Neuronal stem cell (in vitro differentiated cells): ENCODE results near the gene SEPTIN7.

Experiments used
- DNase-seq: peaks from one replicate; pipeline ENCODE4 v3.0.0-alpha.2; 2013; ENCODE audit warnings: low spot score
- H2AFZ ChIP-seq: one replicate; pipeline ENCODE4 v1.6.1; 2013; ENCODE audit warnings: mild to moderate bottlenecking, low read length, inconsistent platforms
- H2AK5ac ChIP-seq: 2 replicates; pipeline ENCODE4 v1.6.1; 2013; ENCODE audit warnings: low read depth, mild to moderate bottlenecking, inconsistent platforms, low read length, moderate library complexity, mixed read lengths
- H2BK120ac ChIP-seq: 2 replicates; pipeline ENCODE4 v1.6.1; 2013; ENCODE audit warnings: low read depth, mild to moderate bottlenecking, inconsistent platforms, low read length, moderate library complexity, mixed read lengths
- H2BK12ac ChIP-seq: one replicate; pipeline ENCODE4 v1.6.1; 2013; ENCODE audit warnings: low read length, inconsistent platforms
- H2BK15ac ChIP-seq: 2 replicates; pipeline ENCODE4 v1.6.1; 2013; ENCODE audit warnings: mild to moderate bottlenecking, low read length, inconsistent platforms, mixed read lengths
- H2BK5ac ChIP-seq: one replicate; pipeline ENCODE4 v1.6.1; 2013; ENCODE audit warnings: inconsistent platforms, mild to moderate bottlenecking, low read length, moderate library complexity
- H3K14ac ChIP-seq: one replicate; pipeline ENCODE4 v1.6.1; 2013; ENCODE audit warnings: low read length, inconsistent platforms
- H3K18ac ChIP-seq: 2 replicates; pipeline ENCODE4 v1.6.1; 2013; ENCODE audit warnings: low read length, inconsistent platforms
- H3K23ac ChIP-seq: 2 replicates; pipeline ENCODE4 v1.6.1; 2013; ENCODE audit warnings: low read depth, mild to moderate bottlenecking, mixed read lengths, low read length, inconsistent platforms; ENCODE audit not compliant: poor library complexity
- H3K27ac ChIP-seq: replicated peaks from 3 replicates; pipeline ENCODE4 v1.5.1; 2013; ENCODE audit warnings: low read length, inconsistent platforms
- H3K27me3 ChIP-seq, 3 experiments: 2 replicates each; pipeline ENCODE4 v1.6.1; 2013; ENCODE audit warnings: low read length in 3 of 3, mild to moderate bottlenecking in 2 of 3, inconsistent platforms in 1 of 3, low read depth in 1 of 3, mixed read lengths in 1 of 3, moderate library complexity in 1 of 3; ENCODE audit not compliant: control insufficient read depth in 3 of 3, insufficient read depth in 3 of 3
- H3K36me3 ChIP-seq, 2 donors: replicated peaks in 1 of 2; 2 replicates each; pipeline ENCODE4 v1.6.1; 2013; ENCODE audit warnings: low read length in 2 of 2; ENCODE audit not compliant: control insufficient read depth in 2 of 2, insufficient read depth in 2 of 2
- H3K4ac ChIP-seq: 2 replicates; pipeline ENCODE4 v1.6.1; 2013; ENCODE audit warnings: inconsistent platforms, mild to moderate bottlenecking, low read length, moderate library complexity
- H3K4me1 ChIP-seq, 2 donors: 1 replicate in 1 of 2; 2 replicates in 1 of 2; pipeline ENCODE4 v1.6.1; 2013; ENCODE audit warnings: low read length in 2 of 2, low read depth in 1 of 2; ENCODE audit not compliant: control insufficient read depth in 2 of 2, insufficient read depth in 1 of 2
- H3K4me2 ChIP-seq: one replicate; pipeline ENCODE4 v1.6.1; 2013; ENCODE audit warnings: mild to moderate bottlenecking, low read length, inconsistent platforms; ENCODE audit not compliant: insufficient read depth, poor library complexity, severe bottlenecking
- H3K4me3 ChIP-seq, 2 donors: 2 replicates each; pipeline ENCODE4 v1.5.1; 2013; ENCODE audit warnings: low read length in 2 of 2, mild to moderate bottlenecking in 2 of 2, inconsistent platforms in 1 of 2, moderate library complexity in 1 of 2
- H3K79me1 ChIP-seq: one replicate; pipeline ENCODE4 v1.6.1; 2013; ENCODE audit warnings: low read depth, mild to moderate bottlenecking, inconsistent platforms, low read length, moderate library complexity
- H3K9ac ChIP-seq: one replicate; pipeline ENCODE4 v1.6.1; 2013; ENCODE audit warnings: mild to moderate bottlenecking, low read depth, low read length, inconsistent platforms; ENCODE audit not compliant: poor library complexity
- H3K9me3 ChIP-seq, 2 donors: replicated peaks in 1 of 2; 2 replicates each; pipeline versions ENCODE3 to v1.6.1; 2013; ENCODE audit warnings: low read length in 2 of 2, mild to moderate bottlenecking in 2 of 2, inconsistent platforms in 1 of 2, low read depth in 1 of 2, mixed read lengths in 1 of 2, moderate library complexity in 1 of 2; ENCODE audit not compliant: control insufficient read depth in 2 of 2, insufficient read depth in 1 of 2
- H4K8ac ChIP-seq: one replicate; pipeline ENCODE4 v1.6.1; 2013; ENCODE audit warnings: low read depth, mild to moderate bottlenecking, inconsistent platforms, low read length, moderate library complexity
- H4K91ac ChIP-seq: one replicate; pipeline ENCODE4 v1.6.1; 2013; ENCODE audit warnings: low read length, low read depth, mild to moderate bottlenecking, inconsistent platforms; ENCODE audit not compliant: poor library complexity
- WGBS, 2 donors: extraction: QIAGEN DNeasy Blood & Tissue Kit; methylation state at CpG; one replicate each; pipeline ENCODE4 v1.1.7; 2013; ENCODE audit warnings: missing lambda C conversion rate in 2 of 2, mixed read lengths in 1 of 2; ENCODE audit not compliant: insufficient read length in 2 of 2, insufficient replicate concordance in 1 of 2; ENCODE audit errors: extremely low coverage in 2 of 2; 5-methylcytosine and 5-hydroxymethylcytosine counted together

Gene SEPTIN7

DNA sequence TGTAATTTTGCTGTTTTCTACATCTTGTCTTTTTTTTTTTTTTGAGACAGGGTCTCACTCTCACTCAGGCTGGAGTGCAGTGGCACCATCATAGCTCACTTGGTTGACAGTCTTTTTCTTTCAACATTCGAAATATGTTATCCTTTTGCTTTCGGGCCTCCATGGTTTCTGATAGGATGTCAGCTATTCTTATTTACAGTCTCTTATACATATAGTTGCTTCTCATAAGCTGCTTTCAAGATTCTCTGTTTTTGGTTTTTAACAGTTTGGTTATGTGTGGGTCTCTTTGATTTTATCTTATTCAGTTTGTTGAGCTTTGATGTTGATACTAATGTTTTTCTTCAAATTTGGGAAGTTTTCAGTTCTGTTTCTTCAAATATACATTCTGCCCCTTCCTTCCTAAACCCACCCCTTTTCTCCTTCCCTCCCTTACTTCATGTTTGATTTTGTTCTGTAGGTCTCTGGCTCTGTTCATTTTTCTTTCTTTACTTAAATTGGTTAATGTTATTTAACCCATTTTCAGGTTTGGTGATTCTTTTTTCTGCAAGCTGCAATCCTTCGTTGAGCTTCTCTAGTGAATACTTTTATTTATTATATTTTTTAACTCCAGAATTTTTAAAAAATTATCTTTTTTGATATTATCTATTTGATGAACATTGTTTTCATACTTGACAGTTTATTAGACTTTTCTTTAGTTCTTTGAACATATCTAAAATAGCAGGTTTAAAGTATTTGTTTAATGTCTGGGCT lies 19.3 kb downstream of the SEPTIN7 start:
- Histone ChIP-seq H2BK12ac (no peak overlapping the region), H2AFZ (no peak overlapping the region), H3K36me3 (peaks cover 0 to 4% of the 10 kb centered on the region in 2 donors), H2AK5ac (no peak overlapping the region), H3K27ac (no peak overlapping the region), H3K4me3 (no peak overlapping the region), H3K9me3 (peaks cover 0 to 67% of the 10 kb centered on the region in 2 donors), H3K79me1 (peaks cover 3% of the 10 kb centered on the region), H3K18ac (no peak overlapping the region), H3K23ac (no peak overlapping the region), H3K27me3 (no peaks in the 10 kb centered on the region), H2BK15ac (no peak overlapping the region), H2BK120ac (no peak overlapping the region), H2BK5ac (no peak overlapping the region), H4K91ac (no peak overlapping the region), H3K9ac (no peak overlapping the region), H3K4ac (no peak overlapping the region), H3K4me2 (no peak overlapping the region), H3K4me1 (no peaks in the 10 kb centered on the region), H4K8ac (no peak overlapping the region), H3K14ac (no peak overlapping the region)
- no peak for DNase-seq
- no CpG with 5 or more reads among the region's 3 CpGs for WGBS, 2 donors

DNA sequence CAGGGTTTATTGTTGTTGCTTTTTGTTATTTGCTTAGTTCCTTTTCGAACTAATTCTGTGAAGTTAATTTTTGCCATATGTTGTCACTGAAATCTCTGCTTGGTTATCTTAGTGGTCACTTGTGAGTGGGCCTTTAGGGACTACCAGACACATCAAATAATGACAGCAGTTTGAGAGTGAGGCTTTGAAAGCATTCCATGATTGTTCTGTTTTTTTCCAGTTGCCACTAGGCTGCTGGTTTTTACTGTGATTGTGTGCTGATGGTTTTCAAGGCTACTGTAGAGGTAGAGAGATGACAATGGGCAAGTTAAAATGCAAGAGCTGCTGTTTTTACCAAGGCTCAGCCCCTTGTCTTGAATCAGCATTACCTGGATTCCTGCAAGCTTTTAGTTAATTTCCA lies 20.0 kb downstream of the SEPTIN7 start:
- Histone ChIP-seq H2BK5ac (no peak overlapping the region), H2BK15ac (no peak overlapping the region), H2AFZ (no peak overlapping the region), H3K79me1 (peaks cover 3% of the 10 kb centered on the region), H3K14ac (no peak overlapping the region), H3K36me3 (peaks cover 0 to 4% of the 10 kb centered on the region in 2 donors), H3K27ac (no peak overlapping the region), H4K91ac (no peak overlapping the region), H3K9me3 (peaks cover 0 to 60% of the 10 kb centered on the region in 2 donors), H4K8ac (no peak overlapping the region), H2BK12ac (no peak overlapping the region), H2BK120ac (no peak overlapping the region), H3K4me2 (no peak overlapping the region), H3K4ac (no peak overlapping the region), H3K18ac (no peak overlapping the region), H3K23ac (no peak overlapping the region), H3K27me3 (no peaks in the 10 kb centered on the region), H3K4me1 (no peaks in the 10 kb centered on the region), H3K4me3 (no peak overlapping the region), H3K9ac (no peak overlapping the region), H2AK5ac (no peak overlapping the region)
- no CpG with 5 or more reads among the region's 1 CpG for WGBS, 2 donors
- DNase-seq = no peak

DNA sequence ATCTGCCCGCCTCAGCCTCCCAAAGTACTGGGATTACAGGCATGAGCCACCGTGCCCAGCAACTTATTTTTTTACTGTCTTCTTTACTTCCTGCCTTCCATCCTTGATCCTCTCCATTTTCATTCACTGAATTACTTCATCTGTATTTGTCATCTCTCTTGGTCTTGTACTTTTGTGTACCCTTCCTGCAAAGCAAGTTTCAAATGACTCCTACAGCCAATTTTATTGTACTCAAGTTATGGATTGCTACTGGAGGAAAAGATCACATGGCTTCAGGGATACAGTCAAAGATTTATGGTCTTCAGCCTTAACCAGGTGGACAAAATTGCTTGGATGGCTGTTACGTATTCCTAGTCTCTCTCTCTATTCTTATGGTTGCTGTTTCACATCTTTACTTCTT lies 22.6 kb downstream of the SEPTIN7 start:
- Histone ChIP-seq H3K9ac (no peak overlapping the region), H2BK120ac (no peak overlapping the region), H3K23ac (no peak overlapping the region), H3K4me3 (no peak overlapping the region), H3K27me3 (no peaks in the 10 kb centered on the region), H2BK12ac (no peak overlapping the region), H2BK15ac (no peak overlapping the region), H3K18ac (no peak overlapping the region), H2BK5ac (no peak overlapping the region), H2AFZ (no peak overlapping the region), H3K4me2 (no peak overlapping the region), H3K14ac (no peak overlapping the region), H3K4me1 (no peaks in the 10 kb centered on the region), H3K79me1 (peaks cover 3% of the 10 kb centered on the region), H3K36me3 (peaks cover 0 to 4% of the 10 kb centered on the region in 2 donors), H3K4ac (no peak overlapping the region), H3K27ac (no peak overlapping the region), H4K8ac (no peak overlapping the region), H4K91ac (no peak overlapping the region), H3K9me3 (peaks cover 0 to 36% of the 10 kb centered on the region in 2 donors), H2AK5ac (no peak overlapping the region)
- DNase-seq = no peak
- WGBS, 2 donors = no CpG with 5 or more reads among the region's 3 CpGs

GRCh38 chr7:35825974-35826373 lies 25.1 kb downstream of the SEPTIN7 start:
- H3K18ac ChIP-seq = no peak overlapping the region
- no peak overlapping the region for H3K9ac ChIP-seq
- peaks cover 0 to under 1% of the 10 kb centered on the region in 2 donors for H3K4me1 ChIP-seq
- no peak overlapping the region for H3K27ac ChIP-seq
- H2BK120ac ChIP-seq = no peak overlapping the region
- H2AFZ ChIP-seq = no peak overlapping the region
- H4K8ac ChIP-seq = no peak overlapping the region
- H3K27me3 ChIP-seq = no peaks in the 10 kb centered on the region
- H3K4ac ChIP-seq = no peak overlapping the region
- H3K79me1 ChIP-seq = peaks cover 3% of the 10 kb centered on the region
- DNase-seq = no peak
- no peak overlapping the region for H3K23ac ChIP-seq
- no peak overlapping the region for H2BK15ac ChIP-seq
- H3K36me3 ChIP-seq = peaks cover 0 to 4% of the 10 kb centered on the region in 2 donors
- no peak overlapping the region for H3K4me3 ChIP-seq
- no peak overlapping the region for H2BK12ac ChIP-seq
- H3K14ac ChIP-seq = no peak overlapping the region
- WGBS, 2 donors = no CpG with 5 or more reads among the region's 1 CpG
- no peak overlapping the region for H2BK5ac ChIP-seq
- H3K4me2 ChIP-seq = no peak overlapping the region
- peaks cover 0 to 25% of the 10 kb centered on the region in 2 donors for H3K9me3 ChIP-seq
- H4K91ac ChIP-seq = no peak overlapping the region
- H2AK5ac ChIP-seq = no peak overlapping the region
